Activated CD8-positive, alpha-beta memory T cell treated with anti-CD3 and anti-CD28 coated beads, Interleukin-2, amount 50 U/mL, for 48 hours (primary cell): ENCODE data around the gene SDC3.

ENCODE experiments used
- DNase-seq: peaks from one replicate; pipeline ENCODE4 v3.0.0-alpha.2; 2020

The SDC3 gene

DNA sequence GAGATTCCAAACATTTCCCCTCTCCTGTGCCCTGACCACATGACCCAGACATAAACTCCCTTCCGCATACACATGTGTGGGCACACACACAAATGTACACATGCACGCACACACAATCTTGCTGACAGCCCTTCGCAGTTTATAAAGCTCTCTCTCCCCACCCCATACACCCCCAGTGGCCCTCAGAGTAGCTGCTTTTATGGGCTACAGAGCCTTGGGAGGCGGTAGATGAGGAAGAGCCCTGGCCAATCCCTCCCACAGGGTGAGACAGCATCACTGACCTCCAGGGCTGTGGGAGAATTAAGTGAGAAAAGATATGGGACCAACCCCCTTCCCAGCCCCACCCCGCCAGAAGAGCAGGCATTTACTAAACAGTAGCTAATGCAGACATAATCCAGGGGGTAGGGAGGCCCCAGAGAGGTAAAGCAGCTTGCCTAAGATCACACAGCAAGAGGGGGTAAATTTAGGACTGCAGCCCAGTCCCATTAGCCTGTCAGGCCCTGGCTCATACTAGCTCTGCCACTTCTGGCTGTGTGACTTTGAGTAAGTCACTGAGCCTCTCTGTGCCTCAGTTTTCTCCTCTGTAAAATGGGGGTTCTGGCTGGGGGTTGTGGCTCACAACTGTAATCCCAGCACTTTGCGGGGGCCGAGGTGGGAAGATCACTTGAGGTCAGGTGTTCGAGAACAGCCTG, 5.1 kb downstream of the SDC3 start:
- no peak for DNase-seq

DNA sequence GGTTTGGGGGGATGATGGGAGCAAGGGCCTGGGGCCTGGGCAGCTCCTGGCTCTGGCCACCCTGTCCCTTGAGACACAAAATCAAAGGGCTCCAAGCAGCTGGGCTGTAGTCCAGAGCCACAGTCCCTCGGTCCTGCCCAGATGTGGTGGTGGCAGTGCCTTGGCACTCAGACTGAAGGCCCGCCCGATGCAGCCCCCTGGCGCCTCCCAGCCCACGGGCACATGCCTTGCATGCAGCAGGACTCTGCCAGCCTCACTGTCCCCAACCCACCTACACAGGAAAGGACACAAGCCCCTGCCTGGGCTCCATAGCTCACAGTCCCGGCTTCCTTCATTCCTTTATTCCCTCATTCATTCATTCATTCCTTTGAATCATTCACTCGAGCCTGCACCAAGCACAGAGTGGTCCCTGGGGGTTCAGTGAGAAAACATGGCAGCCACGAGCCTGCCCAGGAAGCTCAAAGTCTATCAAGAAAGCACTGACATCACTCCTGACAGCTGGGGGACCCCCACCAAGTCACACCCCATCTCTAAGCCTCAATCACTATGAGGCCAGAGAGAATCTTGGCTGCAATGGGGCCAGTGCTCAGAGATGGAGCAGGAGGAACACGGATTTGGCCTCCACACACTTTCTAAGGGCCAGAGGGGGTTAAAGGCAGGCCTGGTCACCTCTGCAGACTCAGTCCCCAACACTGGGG, 5.8 kb downstream of the SDC3 start:
- DNase-seq = no peak

DNA sequence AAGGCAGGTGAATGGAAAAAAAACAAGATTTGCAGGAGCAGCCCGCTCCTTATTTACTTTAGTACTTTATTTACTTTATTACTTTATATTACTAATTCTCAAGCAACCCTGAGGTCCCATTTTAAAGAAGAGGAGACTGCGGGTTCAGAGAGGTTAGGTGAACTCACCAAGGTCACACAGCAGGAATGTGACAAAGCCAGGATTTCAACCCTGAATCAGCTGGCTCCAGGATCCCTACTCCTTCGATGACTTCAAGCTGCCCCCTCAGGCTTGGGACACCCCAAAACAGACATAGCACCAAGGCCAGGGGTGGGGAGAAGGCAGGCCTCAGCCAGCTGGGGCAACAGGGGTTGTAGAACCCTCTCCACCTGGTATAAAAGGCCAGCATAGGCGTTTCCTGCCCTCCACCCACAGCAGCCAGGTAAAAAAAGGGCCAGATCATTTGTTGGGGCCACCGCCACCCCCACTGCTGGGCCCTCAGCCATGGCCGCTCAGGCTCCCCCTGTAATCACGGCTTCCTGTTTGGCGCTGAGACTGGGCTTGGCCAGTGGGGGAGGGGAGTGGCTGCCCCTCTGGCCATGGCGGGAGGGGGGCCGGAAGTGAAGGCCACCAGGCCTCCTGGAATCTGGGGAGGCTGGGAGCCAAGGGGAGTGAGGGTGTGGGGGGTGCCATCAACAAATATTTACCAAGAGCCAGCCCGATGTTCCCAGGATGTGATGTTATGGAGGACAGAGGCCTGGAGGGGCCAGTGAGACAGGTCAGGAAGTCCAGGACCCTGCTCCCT, 6.6 kb downstream of the SDC3 start:
- DNase-seq = no peak

DNA sequence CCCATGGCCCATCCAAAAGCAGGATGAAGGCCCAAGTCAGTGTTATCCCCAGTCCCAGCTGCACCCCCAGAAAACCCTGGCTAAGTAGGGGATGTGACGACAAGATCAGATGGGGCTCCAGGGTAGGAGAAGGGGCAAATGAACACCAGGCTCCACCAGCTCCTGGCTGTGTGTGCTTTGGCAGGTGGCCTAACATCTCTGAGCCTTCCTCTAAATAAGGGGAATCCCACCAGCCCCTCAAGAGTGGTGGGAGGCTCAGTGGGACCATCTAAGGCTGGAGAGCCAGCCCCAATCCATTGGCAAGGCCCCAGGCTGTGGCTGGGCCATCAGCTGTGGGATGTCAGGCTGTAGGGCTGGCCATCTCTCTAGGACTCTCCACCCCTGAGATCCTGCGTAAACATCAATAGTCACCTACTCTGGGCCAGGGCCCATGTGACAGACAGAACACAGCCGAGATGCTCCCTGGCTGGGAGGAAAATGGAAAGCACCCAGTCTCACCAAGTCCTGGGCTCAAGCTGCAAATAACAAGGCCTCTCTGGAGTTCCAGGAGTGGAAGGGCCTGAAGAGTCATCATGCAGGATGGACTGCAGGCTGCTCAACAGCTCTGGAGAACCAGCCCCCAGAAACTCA, 7.5 kb downstream of the SDC3 start:
- DNase-seq = no peak

DNA sequence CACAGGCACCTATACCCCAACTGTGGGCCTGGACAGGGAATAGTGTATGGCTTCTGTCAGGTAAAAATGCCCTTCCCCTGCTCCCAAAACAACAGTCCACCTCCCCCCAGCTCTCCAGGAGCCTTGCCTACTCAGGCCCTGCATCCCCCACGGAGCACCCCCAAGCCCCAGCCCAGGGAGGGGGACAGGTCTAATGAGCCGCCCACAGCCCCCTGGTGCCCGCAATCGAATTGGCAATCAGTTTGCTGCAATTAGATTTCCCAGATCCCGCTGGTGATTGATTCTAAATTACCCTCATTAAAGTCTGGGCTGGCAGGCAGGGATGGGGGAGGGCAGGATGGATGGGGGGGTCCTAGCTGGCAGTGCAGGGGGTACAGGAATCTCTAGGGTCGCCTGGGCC, 8.1 kb downstream of the SDC3 start:
- no peak for DNase-seq

DNA sequence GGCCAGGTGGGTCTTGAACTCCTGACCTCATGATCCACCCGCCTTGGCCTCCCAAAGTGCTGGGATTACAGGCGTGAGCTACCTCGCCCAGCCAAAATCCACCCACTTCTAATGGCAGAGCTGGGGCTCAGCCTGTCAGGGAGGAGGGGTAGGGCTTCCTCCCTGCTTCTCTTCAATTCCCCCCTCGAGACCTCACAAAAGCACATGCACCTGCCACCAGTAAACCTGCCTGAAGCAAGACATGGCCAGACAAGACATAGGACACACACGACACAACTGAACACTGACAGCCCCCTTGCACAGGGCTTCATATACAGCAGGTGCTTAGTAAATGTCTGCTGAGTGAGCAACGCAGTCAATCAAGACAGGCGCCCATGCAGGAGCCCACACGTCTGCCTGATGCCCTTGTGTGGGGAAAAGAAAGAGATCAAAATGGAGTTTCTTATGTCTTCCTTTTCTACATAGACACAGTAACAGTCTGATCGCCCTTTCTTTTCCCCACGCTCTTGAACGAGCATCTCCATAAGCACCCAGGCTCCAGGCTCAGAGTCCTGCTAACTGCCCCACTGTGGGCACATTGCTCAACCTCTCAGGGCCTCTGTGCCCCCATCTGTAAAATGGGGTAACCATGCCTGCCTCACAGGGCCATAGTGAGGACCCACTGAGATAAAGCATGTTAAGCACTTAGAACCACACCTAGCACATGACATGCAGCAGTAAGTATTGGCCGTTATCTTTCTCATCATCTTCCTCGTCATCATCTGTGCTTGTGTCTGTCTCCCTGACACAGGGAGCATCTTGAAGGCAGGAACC, 8.8 kb downstream of the SDC3 start:
- no peak for DNase-seq

DNA sequence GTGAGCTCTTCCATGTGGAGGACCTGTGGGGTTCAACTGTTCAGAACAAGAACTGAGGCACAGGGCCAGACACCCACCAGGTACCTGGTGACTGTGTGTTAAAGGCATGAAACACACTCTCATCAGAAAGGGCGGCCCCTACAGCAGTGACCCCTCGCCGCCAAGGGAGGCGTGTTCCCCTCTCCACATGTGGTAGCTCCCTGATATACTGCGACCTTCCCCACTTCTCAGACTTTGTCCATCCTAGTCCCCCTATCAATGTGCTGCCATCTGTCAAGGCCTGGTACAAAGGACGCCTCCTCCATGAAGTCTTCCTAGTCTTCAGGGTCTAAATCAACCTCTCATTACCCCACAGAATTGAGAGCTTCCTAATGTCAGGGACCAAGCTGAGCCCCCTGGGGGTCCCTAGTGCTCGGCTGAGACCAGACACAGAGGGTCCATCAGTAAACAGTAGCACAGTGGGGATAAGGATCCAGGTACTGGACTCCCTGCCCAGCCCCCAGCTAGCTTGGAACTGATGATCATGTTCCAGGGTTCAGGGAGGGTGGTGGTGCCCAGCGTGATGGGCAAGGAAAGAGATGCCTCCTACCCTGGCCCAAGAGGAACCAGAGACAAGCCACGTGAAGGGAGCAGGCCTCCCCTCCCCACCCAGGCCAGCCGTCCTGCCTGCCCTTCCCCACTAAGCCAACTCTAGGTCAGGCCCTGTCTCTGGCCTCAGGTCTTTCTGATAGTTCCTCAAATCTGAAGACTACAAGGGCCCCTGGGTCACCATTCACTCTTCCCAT, 10.3 kb downstream of the SDC3 start:
- DNase-seq = no peak

DNA sequence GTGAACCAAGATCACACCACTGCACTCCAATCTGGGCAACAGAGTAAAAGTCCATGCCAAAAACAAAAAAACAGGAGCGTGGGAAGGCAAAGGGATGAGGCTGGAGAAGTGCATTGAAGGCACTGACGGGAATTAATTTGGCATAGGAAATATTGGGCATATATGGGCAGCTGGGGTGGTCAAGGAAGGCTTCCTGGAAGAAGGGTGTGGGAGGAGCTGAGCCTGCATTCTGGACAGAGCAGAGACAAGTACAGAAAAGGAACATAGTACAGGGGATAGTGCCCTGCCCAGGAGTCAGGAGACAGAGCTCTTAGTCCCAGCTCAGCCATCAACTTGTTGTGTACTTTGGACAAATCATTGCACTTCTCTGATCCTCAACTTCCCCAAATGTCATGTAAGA, 11.7 kb downstream of the SDC3 start:
- no peak for DNase-seq

DNA sequence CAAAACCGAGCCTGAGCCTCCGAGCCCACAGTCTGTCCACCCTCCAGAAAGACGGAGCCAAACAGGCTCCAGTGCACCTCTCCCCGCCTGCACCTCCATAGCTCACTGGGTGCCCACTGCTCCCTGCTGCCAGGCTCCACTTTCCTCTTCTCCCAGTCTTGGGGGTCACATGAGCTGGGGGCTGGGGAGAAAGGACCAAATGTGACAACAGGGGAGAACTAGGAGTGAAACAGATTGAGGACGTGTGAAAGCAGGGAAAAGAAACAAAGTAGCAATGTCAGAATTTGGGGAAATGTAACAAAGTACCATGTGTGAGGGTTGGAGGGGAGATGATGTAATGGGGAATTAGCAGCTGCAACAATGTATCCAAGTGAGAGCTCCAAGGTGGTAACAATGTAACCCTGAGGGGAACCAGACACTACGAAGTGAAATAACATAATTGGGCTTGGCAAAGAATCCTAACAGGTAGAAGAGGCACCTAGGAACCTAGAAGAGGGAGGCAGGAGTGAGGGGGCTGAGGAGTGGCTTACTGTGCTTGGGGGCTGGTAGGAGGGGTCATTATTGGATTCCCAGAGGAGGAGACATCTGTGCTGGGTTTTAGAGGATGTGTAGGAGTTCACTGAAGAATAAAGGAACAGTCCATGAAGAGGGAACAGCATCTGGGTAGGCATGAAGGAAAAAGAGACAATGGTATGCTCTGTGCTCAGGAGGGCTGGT, 12.5 kb downstream of the SDC3 start:
- no peak for DNase-seq

DNA sequence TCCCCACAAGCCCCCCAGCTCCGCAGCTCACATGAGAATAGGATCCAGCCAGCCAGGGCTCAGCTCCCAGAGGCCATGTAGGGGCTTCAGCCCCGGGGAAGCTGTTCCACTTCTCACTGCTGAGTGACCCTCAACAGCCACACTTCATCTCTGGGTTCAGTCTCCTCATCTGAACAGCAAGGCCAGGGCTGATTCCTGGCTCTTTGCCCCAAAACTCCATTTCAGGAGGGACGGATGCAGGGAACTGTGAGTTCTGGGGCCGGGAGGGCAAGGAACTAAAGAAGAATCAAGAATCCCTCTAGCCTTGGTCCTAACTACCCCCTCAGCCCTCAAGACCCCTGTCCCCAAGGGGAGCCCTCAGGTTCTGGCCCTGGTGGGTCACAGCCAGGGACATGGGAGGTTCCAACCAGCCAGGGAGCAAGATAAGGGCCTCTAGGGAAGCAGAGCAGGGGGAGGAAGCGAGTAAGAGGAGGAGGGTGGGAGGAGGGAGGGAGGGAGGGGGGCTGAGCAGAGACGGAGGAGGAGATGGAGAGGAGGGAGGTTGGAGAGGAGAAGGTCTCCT, 13.1 kb downstream of the SDC3 start:
- no peak for DNase-seq

DNA sequence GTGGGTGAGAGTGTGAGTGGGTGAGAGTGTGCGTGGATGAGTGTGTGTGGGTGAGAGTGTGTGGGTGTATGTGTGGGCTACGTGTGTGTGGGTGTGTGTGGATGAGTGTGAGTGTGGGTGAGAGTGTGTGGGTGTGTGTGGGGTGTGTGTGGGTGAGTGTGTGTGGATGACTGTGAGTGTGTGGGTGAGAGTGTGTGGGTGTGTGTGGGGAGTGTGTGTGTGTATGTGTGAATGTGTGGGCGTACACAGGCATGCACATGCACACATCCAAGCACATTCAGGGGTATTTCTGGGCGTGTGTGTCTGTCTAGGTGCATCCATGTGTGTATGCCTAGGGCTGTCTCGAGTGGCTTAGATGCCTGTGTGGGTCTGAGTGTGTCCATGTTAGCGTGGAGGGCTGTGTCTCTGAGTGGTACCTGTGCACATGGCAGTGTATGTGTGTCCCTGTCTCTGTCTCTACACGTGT, 14.0 kb downstream of the SDC3 start:
- DNase-seq = no peak

DNA sequence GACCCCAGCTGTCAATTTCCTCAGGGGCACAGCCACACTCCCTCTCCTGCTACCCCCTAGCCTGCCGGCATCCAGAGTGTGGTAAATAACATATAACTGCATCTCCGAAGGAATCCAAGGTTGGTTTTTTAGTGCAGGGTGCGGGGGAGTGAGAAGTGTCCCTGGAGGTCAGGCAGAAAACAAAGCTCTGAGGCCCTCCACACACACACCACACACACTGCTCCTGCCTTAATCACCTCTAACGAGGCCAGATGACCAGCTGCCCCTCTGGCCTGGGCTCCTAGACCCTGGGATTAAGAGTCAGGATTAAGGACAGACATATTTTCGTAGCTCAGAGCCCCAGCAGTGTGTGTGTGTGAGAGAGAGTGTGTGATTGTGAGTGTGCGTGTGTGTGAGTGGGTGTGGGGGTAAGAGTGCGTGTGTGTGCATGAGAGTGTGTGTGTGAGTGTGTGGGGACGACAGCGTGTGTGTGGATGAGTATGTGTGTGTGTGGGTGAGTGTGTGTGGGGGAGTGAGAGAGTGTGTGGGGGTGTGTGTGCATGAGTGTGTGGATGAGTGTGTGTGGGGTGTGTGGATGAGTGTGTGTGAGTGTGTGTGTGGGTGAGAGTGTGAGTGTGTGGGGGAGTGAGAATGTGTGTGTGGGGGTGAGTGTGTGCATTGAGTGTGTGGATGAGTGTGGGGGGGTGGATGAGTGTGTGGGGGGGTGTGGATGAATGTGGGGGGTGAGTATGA, 14.6 kb downstream of the SDC3 start:
- no peak for DNase-seq

DNA sequence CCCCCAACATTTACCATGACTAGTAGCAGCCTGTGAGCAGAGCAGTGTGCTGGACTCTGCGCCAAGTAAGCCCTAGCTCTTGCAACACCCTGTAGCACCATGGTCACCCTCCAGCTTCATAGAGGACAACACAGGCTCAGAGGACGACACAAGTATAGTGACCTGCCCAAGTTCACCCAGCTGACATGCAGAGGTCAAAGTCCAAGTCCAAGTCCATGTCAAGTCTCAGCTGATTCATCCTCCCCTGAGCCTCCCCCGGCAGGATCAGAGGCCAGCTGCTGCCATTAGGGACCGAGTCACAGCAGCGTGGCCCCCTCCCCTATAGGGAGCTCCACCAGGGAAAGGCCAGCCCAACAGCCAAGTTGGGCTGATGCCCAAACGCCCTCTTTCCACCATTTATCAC, 15.9 kb downstream of the SDC3 start:
- DNase-seq = no peak

DNA sequence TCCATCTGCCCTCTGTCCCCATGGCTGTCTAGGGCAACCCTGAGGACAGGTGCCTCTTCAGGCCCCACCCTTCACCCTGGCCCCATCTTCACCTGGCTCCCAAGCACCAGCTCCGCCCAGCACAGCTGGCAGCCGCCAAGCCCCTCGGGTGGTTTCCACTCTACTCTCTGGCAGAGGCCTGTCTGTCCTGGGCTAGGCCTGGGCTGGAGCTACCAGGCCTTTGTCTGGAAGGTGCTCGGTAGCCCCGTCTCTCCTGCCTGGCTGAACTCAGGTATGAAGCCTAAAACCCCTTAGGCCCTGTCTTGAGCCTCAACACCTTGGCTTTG, 17.4 kb downstream of the SDC3 start:
- no peak for DNase-seq

DNA sequence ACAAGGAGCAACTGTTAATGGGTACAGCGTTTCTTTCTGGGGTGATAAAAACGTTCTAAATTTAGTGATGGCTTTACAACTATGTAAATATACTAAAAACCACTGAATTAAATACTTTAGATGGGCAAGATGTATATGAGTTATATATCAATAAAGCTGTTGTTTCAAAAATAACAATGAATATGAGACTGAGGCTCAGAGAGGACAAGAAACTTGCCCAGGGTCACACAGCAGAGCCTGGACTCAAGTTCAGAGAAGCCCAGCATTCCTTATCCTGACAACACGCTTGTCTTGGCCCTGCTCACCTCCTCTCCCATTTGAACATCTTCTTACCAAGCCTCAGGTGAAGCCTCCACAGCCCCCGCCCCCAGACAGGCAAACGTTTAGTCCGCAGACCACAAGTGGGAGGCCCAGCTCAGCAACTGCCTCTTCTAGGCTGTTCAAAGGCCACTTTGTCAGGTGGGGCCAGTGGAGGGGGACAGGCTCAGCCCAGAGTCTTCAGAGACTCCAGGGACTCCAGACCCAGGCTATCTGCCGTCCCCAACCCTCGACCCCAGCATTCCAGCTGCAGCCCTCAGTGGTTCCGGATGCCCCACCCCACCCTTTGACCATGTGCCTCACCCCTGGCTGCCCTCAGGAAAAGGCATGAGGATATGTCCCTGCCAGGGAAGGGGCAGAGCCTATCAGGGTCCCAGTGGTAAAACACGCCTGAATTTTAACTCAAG, 17.9 kb downstream of the SDC3 start:
- DNase-seq = no peak

DNA sequence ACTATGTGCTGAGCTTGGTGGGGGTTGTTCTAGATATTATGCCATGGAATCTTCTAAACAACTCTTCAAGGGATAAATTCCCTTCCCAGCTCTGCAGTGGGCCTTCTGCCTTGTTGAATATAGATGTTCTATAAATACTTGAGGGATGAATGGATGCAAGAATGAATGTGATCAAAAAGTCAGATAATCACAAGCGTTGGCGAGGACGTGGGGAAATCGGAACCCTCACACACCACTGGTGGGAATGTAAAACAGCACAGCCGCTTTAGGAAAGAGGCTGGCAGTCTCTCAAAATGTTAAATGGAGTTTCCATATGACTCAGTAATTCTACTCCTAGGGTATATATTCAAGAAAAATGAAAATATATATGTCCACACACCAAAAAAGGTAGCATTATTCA, 19.0 kb downstream of the SDC3 start:
- no peak for DNase-seq

DNA sequence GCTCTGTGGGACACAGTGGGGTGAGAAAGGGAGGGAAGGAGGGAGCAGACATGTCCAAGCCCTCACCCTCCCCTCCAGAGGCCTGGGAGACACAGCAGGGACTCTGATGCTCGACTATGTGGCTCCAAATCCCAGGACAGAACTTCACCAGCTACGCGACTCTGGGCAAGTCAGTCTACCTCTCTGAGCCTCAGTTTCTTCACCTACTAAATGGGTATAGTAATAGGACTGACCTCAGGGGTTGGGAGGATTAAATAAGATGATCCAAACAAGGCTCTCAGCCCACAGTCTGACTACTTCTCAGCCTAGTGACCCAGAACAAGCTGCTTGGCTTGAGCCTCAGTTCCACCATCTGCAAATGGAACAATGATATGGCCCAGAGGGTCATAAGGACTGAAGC, 19.6 kb downstream of the SDC3 start:
- DNase-seq = no peak

DNA sequence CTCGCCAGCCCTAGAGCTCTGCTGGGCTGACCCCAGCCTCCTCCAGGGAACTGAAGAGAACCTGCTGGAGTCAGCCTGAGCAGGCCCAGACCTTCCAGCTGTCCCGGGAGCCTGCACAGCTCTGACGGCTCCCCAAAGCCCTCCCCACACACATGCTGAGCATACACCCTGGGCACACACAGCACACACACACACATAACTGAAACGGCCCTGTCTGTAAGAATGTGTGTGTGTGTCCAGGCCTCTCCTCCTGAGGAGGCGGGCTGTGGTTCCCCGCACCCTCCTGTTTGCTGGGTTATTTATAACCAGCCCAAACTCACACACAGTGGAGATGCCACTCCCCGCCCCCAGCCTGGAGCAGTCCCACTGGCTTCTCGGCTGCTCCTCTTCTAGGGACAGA, 20.2 kb downstream of the SDC3 start:
- DNase-seq = no peak
